Ishikawa (cell line): Measurements from ENCODE around the gene CISTR.

ENCODE experiments used
- CEBPB ChIP-seq: IDR thresholded peaks from 2 replicates; pipeline ENCODE4 v1.6.1; 2012
- CREB1 ChIP-seq: IDR thresholded peaks from 2 replicates; pipeline ENCODE4 v1.6.1; 2012; ENCODE audit warnings: low read depth
- EGR1 ChIP-seq: IDR thresholded peaks from 2 replicates; pipeline ENCODE4 v1.6.1; 2012
- EP300 ChIP-seq: IDR thresholded peaks from 2 replicates; pipeline ENCODE4 v1.6.1; 2012; ENCODE audit warnings: borderline replicate concordance
- FOXM1 ChIP-seq: IDR thresholded peaks from 2 replicates; pipeline ENCODE4 v1.6.1; 2012; ENCODE audit warnings: low read depth, borderline replicate concordance
- MAX ChIP-seq: IDR thresholded peaks from 2 replicates; pipeline ENCODE4 v1.6.1; 2012
- NFIC ChIP-seq: IDR thresholded peaks from 2 replicates; pipeline ENCODE4 v1.6.1; 2012
- RAD21 ChIP-seq: IDR thresholded peaks from 2 replicates; pipeline ENCODE4 v1.6.1; 2012; ENCODE audit warnings: low read depth
- REST ChIP-seq: IDR thresholded peaks from 2 replicates; pipeline ENCODE4 v1.6.1; 2012; ENCODE audit warnings: low read depth, mild to moderate bottlenecking
- TAF1 ChIP-seq: IDR thresholded peaks from 2 replicates; pipeline ENCODE4 v1.6.1; 2012; ENCODE audit warnings: low read depth, mild to moderate bottlenecking
- TCF12 ChIP-seq: IDR thresholded peaks from 2 replicates; pipeline ENCODE4 v1.6.1; 2012; ENCODE audit warnings: low read depth
- TEAD4 ChIP-seq: IDR thresholded peaks from 2 replicates; pipeline ENCODE4 v1.6.1; 2012
- YY1 ChIP-seq: IDR thresholded peaks from 2 replicates; pipeline ENCODE4 v1.6.1; 2012; ENCODE audit warnings: low read depth
- ZBTB7A ChIP-seq: IDR thresholded peaks from 2 replicates; pipeline ENCODE4 v1.6.1; 2012; ENCODE audit warnings: low read depth
- TF ChIP-seq, protein P1 (sequence below): IDR thresholded peaks from 2 replicates; pipeline ENCODE4 v1.6.1; 2012

The CISTR gene

GRCh38 chr12:53751336-53752191 lies at the start of gene CISTR:
Gene CISTR, minus strand, starts transcription at chr12:53751979.
- TF ChIP-seq REST (no peak), NFIC (peak; percentile 60), EGR1 (peak; percentile 74), YY1 (no peak), EP300 (no peak), ZBTB7A (0 out of 2 replicates have a peak, but pooled peaks have one; percentile 53), TEAD4 (peak; percentile 46; the same call in 1 of the 2 replicates)

GRCh38 chr12:53798575-53798974 lies 46.8 kb upstream of the CISTR start:
- TF ChIP-seq ZBTB7A, result no peak

DNA sequence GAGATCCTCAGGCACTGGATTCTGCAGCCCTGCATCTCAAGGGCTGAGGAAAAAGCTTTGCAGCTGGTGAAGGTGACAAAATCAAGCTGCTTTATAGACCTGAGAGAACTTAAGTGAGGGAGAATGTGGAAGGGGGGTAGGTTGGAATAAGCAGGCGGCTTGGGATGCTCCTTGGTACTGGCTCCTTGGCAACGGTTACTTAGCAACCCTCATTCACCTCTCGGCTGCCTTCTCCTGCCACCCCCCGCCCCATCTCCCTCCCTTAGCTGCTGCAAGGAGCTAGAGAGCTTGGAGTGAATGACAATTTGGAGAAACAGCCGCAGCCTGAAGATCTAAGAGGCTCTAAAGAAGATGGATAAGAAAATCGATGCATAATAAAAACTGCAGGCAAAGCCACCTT lies 44.1 kb upstream of the CISTR start:
- TF ChIP-seq TCF12, result no peak
- TF ChIP-seq ZBTB7A, result no peak
- no peak for TF ChIP-seq FOXM1
- TF ChIP-seq MAX, result no peak

DNA sequence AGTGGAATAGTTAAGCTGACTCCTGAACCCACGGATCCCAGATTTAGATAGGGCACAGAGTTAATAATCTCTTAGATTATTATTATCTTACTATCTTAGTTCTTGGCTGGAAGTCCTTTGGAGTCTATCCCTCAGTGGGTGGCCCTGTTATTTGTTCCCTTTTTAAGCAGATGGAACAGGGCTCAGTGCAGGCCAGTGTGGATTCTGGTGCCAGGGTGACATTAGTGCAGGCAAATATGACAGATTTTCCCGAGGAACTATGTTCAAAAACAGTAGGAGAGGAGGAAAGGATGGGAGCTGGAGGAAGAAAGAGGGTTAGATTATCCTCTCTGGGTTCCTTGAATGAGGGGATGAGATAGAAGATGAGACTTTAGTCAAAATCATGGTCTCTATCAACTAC lies 41.4 kb upstream of the CISTR start:
- TF ChIP-seq TCF12 (no peak), CREB1 (no peak), ZBTB7A (no peak), EGR1 (no peak), TEAD4 (no peak)
- TF ChIP-seq, protein P1, sequence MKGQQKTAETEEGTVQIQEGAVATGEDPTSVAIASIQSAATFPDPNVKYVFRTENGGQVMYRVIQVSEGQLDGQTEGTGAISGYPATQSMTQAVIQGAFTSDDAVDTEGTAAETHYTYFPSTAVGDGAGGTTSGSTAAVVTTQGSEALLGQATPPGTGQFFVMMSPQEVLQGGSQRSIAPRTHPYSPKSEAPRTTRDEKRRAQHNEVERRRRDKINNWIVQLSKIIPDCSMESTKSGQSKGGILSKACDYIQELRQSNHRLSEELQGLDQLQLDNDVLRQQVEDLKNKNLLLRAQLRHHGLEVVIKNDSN, result no peak

DNA sequence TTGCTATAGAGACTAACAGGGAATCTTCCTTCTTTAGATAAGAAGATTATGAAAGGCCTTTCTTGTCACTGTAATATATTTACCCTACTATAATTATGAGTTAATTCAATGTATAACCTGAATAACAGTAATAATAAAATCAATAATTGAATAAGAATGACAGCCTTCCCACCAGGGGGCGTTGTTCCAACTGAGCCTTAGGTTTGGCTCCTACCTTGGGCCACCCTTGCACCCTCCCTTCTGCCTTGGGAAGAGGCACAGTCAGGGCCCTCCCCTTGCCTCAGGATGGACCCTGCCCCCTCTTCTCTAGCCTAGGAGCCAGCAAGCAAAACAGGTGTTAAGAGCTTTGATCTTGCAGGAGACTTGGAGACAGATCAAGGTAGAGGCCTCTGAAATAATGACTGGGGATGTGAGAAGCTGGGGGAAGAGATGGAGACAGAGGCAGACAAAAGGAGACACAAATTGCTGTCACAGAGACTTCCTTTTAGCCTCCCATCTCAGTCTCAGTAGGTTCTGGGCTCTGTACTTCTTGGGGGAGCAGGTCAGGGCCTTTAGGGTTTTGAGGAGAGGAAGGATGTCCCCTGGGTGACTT lies 40.1 kb upstream of the CISTR start:
- TF ChIP-seq CREB1 (no peak), MAX (no peak), CEBPB (no peak), ZBTB7A (no peak), RAD21 (peak; percentile 45)

DNA sequence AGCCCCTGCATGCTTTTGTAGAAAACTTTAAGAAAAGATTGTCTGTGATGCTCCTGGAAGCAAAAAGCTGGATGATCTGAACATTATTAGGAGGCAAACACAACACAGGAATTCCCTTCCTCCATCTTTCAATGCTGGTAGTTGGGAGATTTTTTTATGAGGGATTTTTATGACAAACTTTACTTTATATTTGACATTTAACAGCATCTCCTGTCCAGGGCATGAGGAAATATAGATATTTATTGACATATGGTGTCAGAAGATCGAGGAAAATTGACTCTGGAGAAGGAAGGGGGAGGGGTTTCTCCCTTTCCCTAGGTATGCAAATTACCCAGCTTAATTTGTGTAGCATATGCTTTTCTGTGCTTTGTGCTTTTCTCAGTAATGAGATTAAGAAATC lies 37.8 kb upstream of the CISTR start:
- no peak for TF ChIP-seq TAF1
- TF ChIP-seq EGR1, result no peak
- no peak for TF ChIP-seq YY1
- no peak for TF ChIP-seq CEBPB
- no peak for TF ChIP-seq REST
- TF ChIP-seq FOXM1, result no peak
- no peak for TF ChIP-seq NFIC
- no peak for TF ChIP-seq TEAD4
- TF ChIP-seq MAX, result no peak
- no peak for TF ChIP-seq CREB1
- TF ChIP-seq RAD21, result no peak
- TF ChIP-seq TCF12, result no peak
- TF ChIP-seq EP300, result no peak
- TF ChIP-seq, protein P1, result no peak
